Keratinocyte (primary cell): ENCODE data around the gene RNF39. TPM values are rescaled to one million over a fixed set of nuclear protein-coding genes. Genes with fewer than 3 reads are reported as not detected.
A peak's percentile ranks its signal among the peaks of the same experiment; 100 is the strongest.

Experiments used
- DNase-seq: peaks from one replicate; pipeline ENCODE4 v3.0.0-alpha.2; 2011; ENCODE audit warnings: low read depth, missing footprints, low spot score
- FAIRE-seq: peaks from 2 replicates; lab custom pipeline; 2011; peaks lifted over from hg19 to GRCh38; lab: Jason Lieb, UNC
- H2AFZ ChIP-seq: 2 replicates; pipeline ENCODE4 v1.6.0; 2012; ENCODE audit warnings: low read length, control low read depth, inconsistent platforms; ENCODE audit not compliant: control insufficient read depth
- H3K27ac ChIP-seq: 2 replicates; pipeline ENCODE4 v1.5.1; 2011; ENCODE audit warnings: low read length; ENCODE audit not compliant: control insufficient read depth, insufficient read depth
- H3K27me3 ChIP-seq: 3 replicates; pipeline ENCODE4 v1.6.0; 2011; ENCODE audit warnings: low read length; ENCODE audit not compliant: control insufficient read depth, insufficient read depth; ENCODE audit errors: extremely low read depth
- H3K36me3 ChIP-seq, 2 experiments: 2 replicates in 1 of 2; 3 replicates in 1 of 2; pipeline ENCODE4 v1.5.1; 2011; ENCODE audit warnings: low read length in 2 of 2, mild to moderate bottlenecking in 1 of 2; ENCODE audit not compliant: control insufficient read depth in 2 of 2, insufficient read depth in 2 of 2; ENCODE audit errors: extremely low read depth in 1 of 2
- H3K4me1 ChIP-seq: 3 replicates; pipeline ENCODE4 v1.5.1; 2011; ENCODE audit warnings: low read length; ENCODE audit not compliant: control insufficient read depth, insufficient read depth; ENCODE audit errors: extremely low read depth
- H3K4me2 ChIP-seq: 3 replicates; pipeline ENCODE4 v1.6.0; 2011; ENCODE audit warnings: low read depth, low read length; ENCODE audit not compliant: control insufficient read depth, insufficient read depth; ENCODE audit errors: extremely low read depth
- H3K4me3 ChIP-seq, 3 experiments: fragments of 200-600 bp in 1 of 3; sonication (generic) in 1 of 3; 2 replicates in 2 of 3; 3 replicates in 1 of 3; pipeline ENCODE4 v1.5.1; 2011 to 2016; ENCODE audit warnings: low read length in 3 of 3, mild to moderate bottlenecking in 3 of 3, control low read depth in 2 of 3, inconsistent platforms in 1 of 3, low read depth in 1 of 3, mixed read lengths in 1 of 3, mixed run types in 1 of 3, moderate library complexity in 1 of 3; ENCODE audit not compliant: control insufficient read depth in 2 of 3, insufficient read depth in 2 of 3; ENCODE audit errors: extremely low read depth in 1 of 3
- H3K79me2 ChIP-seq: 2 replicates; pipeline ENCODE4 v1.6.0; 2012; ENCODE audit warnings: low read length; ENCODE audit not compliant: control insufficient read depth, insufficient read depth
- H3K9ac ChIP-seq: 3 replicates; pipeline ENCODE4 v1.6.0; 2011; ENCODE audit warnings: low read length; ENCODE audit not compliant: control insufficient read depth, insufficient read depth; ENCODE audit errors: extremely low read depth
- H3K9me1 ChIP-seq: 3 replicates; pipeline ENCODE4 v1.6.0; 2011; ENCODE audit warnings: low read length; ENCODE audit not compliant: control insufficient read depth, insufficient read depth; ENCODE audit errors: extremely low read depth
- H3K9me3 ChIP-seq: 2 replicates; pipeline ENCODE4 v1.5.1; 2012; ENCODE audit warnings: low read depth, low read length; ENCODE audit not compliant: control insufficient read depth
- H4K20me1 ChIP-seq: 3 replicates; pipeline ENCODE4 v1.6.0; 2011; ENCODE audit warnings: low read length; ENCODE audit not compliant: control insufficient read depth, insufficient read depth; ENCODE audit errors: extremely low read depth
- EZH2 ChIP-seq: IDR thresholded peaks from one replicate; pipeline ENCODE4 v1.6.1; 2012; ENCODE audit warnings: inconsistent platforms, mild to moderate bottlenecking, low read length, moderate library complexity
- dilution Hi-C: fragments of 300-500 bp; cut with MboI; formaldehyde crosslinking; loops from one replicate; pipeline ENCODE4 v1.7.0; 2020; ENCODE audit warnings: low sequenced_read_pairs; ENCODE audit not compliant: extremely low pct_ligation_motif_present
- polyA plus RNA-seq, 5 experiments: library from polyadenylated mRNA; depleted of rRNA in 3 of 5; stranded (reverse) in 3 of 5; stranded (forward) in 1 of 5; unstranded in 1 of 5; fragments of >200 nt; gene quantifications; 1 replicate in 1 of 5; 2 replicates in 3 of 5; 3 replicates in 1 of 5; pipeline versions ENCODE4 v1.2.1 to v1.2.3, GENCODE V29; 2011 to 2012; ENCODE audit warnings: missing spikeins in 2 of 5, low read depth in 1 of 5, low replicate concordance in 1 of 5
- TF ChIP-seq, protein P1 (sequence below), 3 experiments: IDR thresholded peaks in 1 of 3; conservative IDR thresholded peaks in 1 of 3; optimal IDR thresholded peaks in 1 of 3; 2 replicates in 2 of 3; 3 replicates in 1 of 3; pipeline versions ENCODE3 to v1.5.1; 2011; ENCODE audit warnings: low read length in 3 of 3, mild to moderate bottlenecking in 3 of 3, moderate library complexity in 2 of 3, control low read depth in 1 of 3, inconsistent platforms in 1 of 3; ENCODE audit not compliant: insufficient read depth in 2 of 3; ENCODE audit errors: extremely low read depth in 1 of 3

The RNF39 gene
- polyA plus RNA-seq, 1 donor (not counting 4 experiments of a cell fraction or from before 2014, with no cell fraction given): 4.4 TPM

- dilution Hi-C loops: no loop called here
- peaks cover 0 to 6% of the 10 kb centered on the region in 2 experiments for H3K36me3 ChIP-seq
- TF ChIP-seq, protein P1, sequence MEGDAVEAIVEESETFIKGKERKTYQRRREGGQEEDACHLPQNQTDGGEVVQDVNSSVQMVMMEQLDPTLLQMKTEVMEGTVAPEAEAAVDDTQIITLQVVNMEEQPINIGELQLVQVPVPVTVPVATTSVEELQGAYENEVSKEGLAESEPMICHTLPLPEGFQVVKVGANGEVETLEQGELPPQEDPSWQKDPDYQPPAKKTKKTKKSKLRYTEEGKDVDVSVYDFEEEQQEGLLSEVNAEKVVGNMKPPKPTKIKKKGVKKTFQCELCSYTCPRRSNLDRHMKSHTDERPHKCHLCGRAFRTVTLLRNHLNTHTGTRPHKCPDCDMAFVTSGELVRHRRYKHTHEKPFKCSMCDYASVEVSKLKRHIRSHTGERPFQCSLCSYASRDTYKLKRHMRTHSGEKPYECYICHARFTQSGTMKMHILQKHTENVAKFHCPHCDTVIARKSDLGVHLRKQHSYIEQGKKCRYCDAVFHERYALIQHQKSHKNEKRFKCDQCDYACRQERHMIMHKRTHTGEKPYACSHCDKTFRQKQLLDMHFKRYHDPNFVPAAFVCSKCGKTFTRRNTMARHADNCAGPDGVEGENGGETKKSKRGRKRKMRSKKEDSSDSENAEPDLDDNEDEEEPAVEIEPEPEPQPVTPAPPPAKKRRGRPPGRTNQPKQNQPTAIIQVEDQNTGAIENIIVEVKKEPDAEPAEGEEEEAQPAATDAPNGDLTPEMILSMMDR (optimal IDR thresholded peaks at IDR 0.05 in 1 of 3, IDR thresholded peaks at IDR 0.05 in 1 of 3, conservative IDR thresholded peaks at IDR 0.05 in 1 of 3; ENCODE audit: extremely low read depth in 1 of 3, insufficient read depth in 2 of 3, low read length in 3 of 3): no peak
- no peak for TF ChIP-seq EZH2
Observed at GRCh38 chr6:30061092-30061857, 14.3 kb downstream of the RNF39 start, which contains the start of gene POLR1H. Gene POLR1H (plus strand): TSS chr6:30061265. CDS start chr6:30061525, 260 bp downstream.

GRCh38 chr6:30060606-30061091 is 14.9 kb downstream of the RNF39 start:
- Histone ChIP-seq H3K9me1 (no peaks in the 10 kb centered on the region), H3K27ac (peak overlapping the region; percentile 95), H3K4me1 (peaks cover 8% of the 10 kb centered on the region), H3K79me2 (peaks cover 23% of the 10 kb centered on the region), H4K20me1 (no peaks in the 10 kb centered on the region), H3K9ac (peak overlapping the region; percentile 99), H3K27me3 (no peaks in the 10 kb centered on the region), H3K4me3 (peak overlapping the region; percentile 97 to 100 (median 100)), H3K36me3 (peaks cover 0 to 6% of the 10 kb centered on the region in 2 experiments), H3K4me2 (peak overlapping the region; percentile 93), H3K9me3 (no peaks in the 10 kb centered on the region), H2AFZ (peak overlapping the region; percentile 98)
- dilution Hi-C loops: no loop called here
- no peak for DNase-seq
- TF ChIP-seq EZH2: no peak
- TF ChIP-seq, protein P1 (optimal IDR thresholded peaks at IDR 0.05 in 1 of 3, IDR thresholded peaks at IDR 0.05 in 1 of 3, conservative IDR thresholded peaks at IDR 0.05 in 1 of 3; ENCODE audit: extremely low read depth in 1 of 3, insufficient read depth in 2 of 3, low read length in 3 of 3): no peak
- no peak for FAIRE-seq

More at GRCh38 chr6:30061092-30061857, 14.3 kb downstream of the RNF39 start, which contains the start of gene POLR1H:
- Histone ChIP-seq H3K9ac (peak within 1 kb of the TSS; percentile 99), H3K9me1 (no peaks in the 10 kb centered on the region), H3K27me3 (no peaks in the 10 kb centered on the region), H4K20me1 (no peaks in the 10 kb centered on the region), H3K9me3 (no peaks in the 10 kb centered on the region), H3K79me2 (peaks cover 23% of the 10 kb centered on the region), H3K4me1 (peaks cover 14% of the 10 kb centered on the region), H3K4me2 (peak within 1 kb of the TSS; percentile 93), H3K4me3 (peak within 1 kb of the TSS; percentile 97 to 100 (median 100)), H2AFZ (peak within 1 kb of the TSS; percentile 98), H3K27ac (peak within 1 kb of the TSS; percentile 95)
- FAIRE-seq (peak; percentile 71), DNase-seq (peak; percentile 69)
